ENCODE results near the gene MED27. TPM values are rescaled to one million over a fixed set of nuclear protein-coding genes. Genes with fewer than 3 reads are reported as not detected.

Gene MED27
- total RNA-seq, 1 donor from 2014 or later: 21.3 TPM

DNA sequence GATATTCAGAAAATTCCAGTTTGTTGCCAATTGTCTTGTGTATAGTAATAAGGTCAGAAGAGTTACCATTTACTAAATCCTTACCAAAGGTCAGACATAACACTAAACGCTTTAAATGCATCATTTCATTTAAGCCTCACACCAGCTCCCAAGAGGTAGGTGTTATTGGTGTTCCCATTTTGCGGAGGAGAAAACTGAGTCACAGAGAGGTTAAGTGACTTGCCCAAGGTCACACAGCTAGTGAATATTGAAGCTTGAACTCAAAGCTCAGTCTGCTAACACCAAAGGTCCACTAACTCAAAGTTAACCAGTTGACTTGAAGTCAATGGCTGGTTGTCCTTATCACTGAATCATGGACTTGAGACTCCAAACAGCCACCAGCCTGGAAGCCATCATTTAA is 41.4 kb upstream of the MED27 start:
- TF ChIP-seq, protein P1, sequence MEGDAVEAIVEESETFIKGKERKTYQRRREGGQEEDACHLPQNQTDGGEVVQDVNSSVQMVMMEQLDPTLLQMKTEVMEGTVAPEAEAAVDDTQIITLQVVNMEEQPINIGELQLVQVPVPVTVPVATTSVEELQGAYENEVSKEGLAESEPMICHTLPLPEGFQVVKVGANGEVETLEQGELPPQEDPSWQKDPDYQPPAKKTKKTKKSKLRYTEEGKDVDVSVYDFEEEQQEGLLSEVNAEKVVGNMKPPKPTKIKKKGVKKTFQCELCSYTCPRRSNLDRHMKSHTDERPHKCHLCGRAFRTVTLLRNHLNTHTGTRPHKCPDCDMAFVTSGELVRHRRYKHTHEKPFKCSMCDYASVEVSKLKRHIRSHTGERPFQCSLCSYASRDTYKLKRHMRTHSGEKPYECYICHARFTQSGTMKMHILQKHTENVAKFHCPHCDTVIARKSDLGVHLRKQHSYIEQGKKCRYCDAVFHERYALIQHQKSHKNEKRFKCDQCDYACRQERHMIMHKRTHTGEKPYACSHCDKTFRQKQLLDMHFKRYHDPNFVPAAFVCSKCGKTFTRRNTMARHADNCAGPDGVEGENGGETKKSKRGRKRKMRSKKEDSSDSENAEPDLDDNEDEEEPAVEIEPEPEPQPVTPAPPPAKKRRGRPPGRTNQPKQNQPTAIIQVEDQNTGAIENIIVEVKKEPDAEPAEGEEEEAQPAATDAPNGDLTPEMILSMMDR (conservative IDR thresholded peaks at IDR 0.05; ENCODE audit: low read depth, low read length): no peak
- no peak overlapping the region for H3K4me3 ChIP-seq (ENCODE audit: low read depth, low read length)
- no peak for DNase-seq (ENCODE audit: low read depth)

DNA sequence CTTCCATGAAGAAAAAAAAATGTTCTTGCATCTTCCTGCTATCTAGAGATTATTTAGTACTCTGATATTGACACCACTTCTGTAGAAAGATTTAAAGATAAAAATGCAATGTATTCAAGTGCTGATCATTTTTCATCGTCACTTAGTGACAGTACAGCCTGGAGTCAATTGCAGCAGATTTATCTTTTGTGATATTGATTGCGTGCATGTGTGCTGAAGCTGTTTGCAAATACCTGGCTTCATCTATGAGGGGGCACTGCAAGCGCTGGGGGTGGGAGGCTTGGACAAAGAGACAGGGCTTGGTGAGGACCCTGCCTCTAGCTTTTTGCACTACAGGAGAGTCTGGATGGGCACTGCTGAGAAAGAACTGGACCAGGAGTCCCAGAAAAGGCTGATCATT is 38.0 kb upstream of the MED27 start:
- no peak overlapping the region for H3K4me3 ChIP-seq (ENCODE audit: low read depth, low read length)
- no peak for DNase-seq (ENCODE audit: low read depth)
- TF ChIP-seq, protein P1 (conservative IDR thresholded peaks at IDR 0.05; ENCODE audit: low read depth, low read length): no peak

DNA sequence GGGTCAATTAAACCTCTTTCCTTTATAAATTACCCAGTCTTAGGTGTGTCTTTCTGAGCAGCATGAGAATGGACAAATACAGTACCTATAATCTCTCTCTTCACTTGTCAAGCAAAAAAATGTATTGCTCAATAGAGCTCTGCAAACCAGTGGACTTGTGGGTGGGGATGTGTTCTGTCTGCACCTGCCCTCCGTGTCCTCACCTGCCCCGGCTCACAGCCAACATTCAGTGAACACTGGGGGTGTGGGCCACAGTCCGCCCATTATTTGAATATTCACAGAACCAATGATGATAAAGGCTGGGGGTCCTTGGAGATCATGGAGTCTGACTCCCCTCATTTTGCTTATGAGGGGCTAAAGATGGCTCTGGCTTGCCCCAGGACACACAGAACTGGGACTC is 36.9 kb upstream of the MED27 start:
- DNase-seq (ENCODE audit: low read depth): no peak
- TF ChIP-seq, protein P1 (conservative IDR thresholded peaks at IDR 0.05; ENCODE audit: low read depth, low read length): no peak
- H3K4me3 ChIP-seq (ENCODE audit: low read depth, low read length): no peak overlapping the region

DNA sequence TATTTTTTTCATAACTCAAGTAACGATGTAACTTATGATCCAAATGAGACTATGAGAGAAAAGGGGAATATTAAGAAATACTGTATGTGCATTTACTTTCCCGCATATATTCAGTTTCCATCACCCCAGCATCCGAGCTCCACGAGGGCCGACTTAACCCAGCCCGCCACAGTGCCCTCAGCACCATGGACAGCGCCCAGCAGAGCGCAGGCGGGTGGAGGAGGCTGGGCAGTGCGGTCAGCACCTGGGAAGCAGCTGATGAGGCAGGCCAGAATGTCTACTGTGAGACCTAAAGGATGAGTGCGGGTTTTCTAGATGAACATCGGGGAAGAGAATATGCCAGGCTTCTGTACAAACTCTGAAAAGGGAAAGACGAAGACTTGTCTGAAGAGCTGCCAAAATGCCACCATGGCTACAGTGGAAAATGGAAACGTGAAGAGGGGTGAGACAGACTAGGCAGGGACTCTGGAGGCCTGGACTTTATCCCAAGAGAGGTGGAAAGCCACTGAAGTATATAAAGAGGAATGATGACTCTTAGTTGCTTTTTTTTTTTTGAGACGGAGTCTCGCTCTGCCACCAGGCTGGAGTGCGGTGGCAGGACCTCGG is 34.5 kb upstream of the MED27 start:
- DNase-seq (ENCODE audit: low read depth): no peak
- TF ChIP-seq, protein P1 (conservative IDR thresholded peaks at IDR 0.05; ENCODE audit: low read depth, low read length): no peak
- H3K4me3 ChIP-seq (ENCODE audit: low read depth, low read length): no peak overlapping the region

DNA sequence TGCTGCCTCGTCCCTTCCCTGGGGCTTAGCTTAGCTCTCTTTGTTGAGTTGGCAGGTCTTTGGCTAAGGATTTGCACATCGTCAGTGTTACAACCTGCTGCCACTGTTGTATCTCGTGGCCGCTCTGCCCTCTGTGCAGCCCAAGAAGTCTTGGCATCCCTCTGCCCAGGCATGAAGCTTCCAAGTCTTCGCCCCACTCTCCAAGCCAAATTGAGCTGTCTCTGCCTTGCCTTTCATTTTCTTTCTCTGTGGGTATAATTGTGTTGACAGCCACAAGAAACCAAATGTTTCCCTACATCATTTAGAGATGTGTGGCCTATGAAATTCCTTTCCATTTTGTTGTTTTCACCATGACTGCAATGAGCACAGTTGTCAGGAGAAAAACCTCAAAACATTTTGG is 29.6 kb upstream of the MED27 start:
- no peak for DNase-seq (ENCODE audit: low read depth)
- H3K4me3 ChIP-seq (ENCODE audit: low read depth, low read length): no peak overlapping the region
- TF ChIP-seq, protein P1 (conservative IDR thresholded peaks at IDR 0.05; ENCODE audit: low read depth, low read length): no peak

DNA sequence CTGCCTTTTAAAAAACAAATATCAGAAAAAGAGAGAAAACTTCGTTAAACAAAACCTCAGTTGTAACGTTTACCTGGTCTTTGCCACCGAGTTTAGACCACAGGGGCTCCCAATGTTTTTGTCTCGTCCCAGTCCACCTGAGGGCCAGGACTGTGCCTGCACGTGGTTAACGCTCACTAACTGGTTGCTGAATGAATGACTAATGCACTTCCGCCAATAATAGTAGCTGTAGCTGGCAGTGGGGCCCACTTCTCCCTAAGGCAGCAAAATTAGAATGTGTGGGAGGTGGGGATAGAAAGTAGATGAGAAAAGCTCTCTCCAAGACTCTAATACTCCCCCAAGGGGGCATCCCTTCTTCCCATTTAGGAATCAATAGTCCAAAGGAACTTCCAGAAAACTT is 29.1 kb upstream of the MED27 start:
- DNase-seq (ENCODE audit: low read depth): no peak
- no peak overlapping the region for H3K4me3 ChIP-seq (ENCODE audit: low read depth, low read length)
- TF ChIP-seq, protein P1 (conservative IDR thresholded peaks at IDR 0.05; ENCODE audit: low read depth, low read length): no peak

DNA sequence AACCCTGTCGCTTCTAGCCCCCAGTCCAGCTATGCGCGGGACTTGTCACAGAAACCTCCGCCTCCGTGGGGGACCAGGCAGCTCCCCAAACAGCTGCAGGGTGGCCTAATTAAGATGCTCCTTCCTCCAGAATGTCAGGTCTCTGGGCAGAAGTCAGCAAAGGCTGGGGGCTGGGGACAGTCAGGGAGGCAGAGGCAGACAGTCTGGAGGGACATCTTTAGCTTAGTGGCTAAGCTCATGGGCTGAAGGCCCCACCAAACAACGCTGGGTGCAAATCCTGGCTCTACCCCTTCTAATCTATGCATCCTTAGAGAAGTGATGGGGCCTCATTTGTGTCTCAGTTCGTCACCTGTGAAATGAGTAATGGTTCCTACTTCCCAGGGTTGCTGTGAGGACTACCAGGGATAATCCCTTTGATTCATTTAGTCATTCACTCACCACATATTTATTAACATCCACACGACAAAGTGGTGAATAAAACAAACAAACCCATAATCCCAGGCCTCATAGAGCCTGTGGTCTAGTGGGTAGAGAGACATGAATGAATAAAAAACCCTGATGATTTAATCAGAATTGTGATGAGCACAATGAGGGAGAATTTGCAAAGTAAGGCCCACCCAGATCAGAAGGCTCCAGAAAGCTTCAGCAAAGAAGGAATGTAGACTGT is 20.2 kb upstream of the MED27 start:
- no peak overlapping the region for H3K4me3 ChIP-seq (ENCODE audit: low read depth, low read length)
- TF ChIP-seq, protein P1 (conservative IDR thresholded peaks at IDR 0.05; ENCODE audit: low read depth, low read length): no peak
- no peak for DNase-seq (ENCODE audit: low read depth)
